HCT116 (cell line): ENCODE measurements around the gene TSPAN8. TPM values are rescaled to one million over a fixed set of nuclear protein-coding genes. Genes with fewer than 3 reads are reported as not detected.

ENCODE experiments used
- ATAC-seq: fragments of 200-7000 bp; cut with Tn5 transposase; 2 replicates; pipeline ENCODE4 v1.9.1; 2020; ENCODE audit warnings: mild to moderate bottlenecking, moderate library complexity
- BruUV-seq: library from RNA; stranded (reverse); fragments of 400-500 nt; replicated peaks from 2 replicates; lab custom pipeline; 2021; lab: Mats Ljungman, UMichigan
- CTCF ChIA-PET: fragments of 300-600 bp; sonication (Branson Sonifier 250); formaldehyde crosslinking; loops from one replicate; lab custom pipeline; 2021; ENCODE audit warnings: antibody characterized with exemption; lab: Charles Lee
- POLR2A ChIA-PET: fragments of 300-600, 350-600 bp; sonication (Branson Sonifier 250); formaldehyde crosslinking; loops from one replicate; lab custom pipeline; 2021; ENCODE audit warnings: antibody characterized with exemption; lab: Charles Lee
- RAD21 ChIA-PET, 2 experiments: fragments of 300-600 bp; sonication (Branson Sonifier 250); formaldehyde crosslinking; loops; one replicate each; lab custom pipeline; 2023; ENCODE audit warnings: low total read pairs in 2 of 2; ENCODE audit not compliant: uncharacterized antibody in 2 of 2, unreplicated experiment in 2 of 2, low non-redundant PET in 1 of 2; lab: Charles Lee
- DNase-seq: peaks from one replicate; pipeline ENCODE4 v3.0.0-alpha.2; 2010; ENCODE audit warnings: low read depth, low spot score
- H2AFZ ChIP-seq: fragments of 200-600 bp; shearing (Covaris generic), sonication (generic); 2 replicates; pipeline ENCODE4 v1.6.1; 2017; ENCODE audit warnings: low read depth, mixed run types, mixed read lengths, antibody characterized with exemption, low read length; ENCODE audit not compliant: poor library complexity, severe bottlenecking
- H3K27ac ChIP-seq: 2 replicates; pipeline ENCODE4 v1.5.1; 2012; ENCODE audit warnings: low read depth, low read length
- H3K27me3 ChIP-seq: fragments of 200-600 bp; sonication (generic); 2 replicates; pipeline ENCODE4 v1.6.1; 2016; ENCODE audit warnings: mixed run types, low read length, mixed read lengths; ENCODE audit not compliant: insufficient read depth
- H3K36me3 ChIP-seq, 2 experiments: fragments of 200-500 bp in 1 of 2; fragments of 200-600 bp in 1 of 2; sonication (Bioruptor generic) in 1 of 2; sonication (generic) in 1 of 2; 2 replicates each; pipeline versions ENCODE4 v1.5.1 to v1.6.1; 2014 to 2016; ENCODE audit warnings: low read length in 2 of 2, inconsistent platforms in 1 of 2, mixed read lengths in 1 of 2, mixed run types in 1 of 2; ENCODE audit not compliant: insufficient read depth in 2 of 2, control insufficient read depth in 1 of 2
- H3K4me1 ChIP-seq, 2 experiments: fragments of 200-600 bp in 1 of 2; sonication (generic) in 1 of 2; 2 replicates each; pipeline versions ENCODE4 v1.5.1 to v1.6.1; 2012 to 2017; ENCODE audit warnings: low read length in 2 of 2, inconsistent platforms in 1 of 2, mild to moderate bottlenecking in 1 of 2, mixed read lengths in 1 of 2, mixed run types in 1 of 2, moderate library complexity in 1 of 2; ENCODE audit not compliant: insufficient read depth in 2 of 2, control insufficient read depth in 1 of 2
- H3K4me2 ChIP-seq: fragments of 200-600 bp; sonication (generic); 2 replicates; pipeline ENCODE4 v1.6.1; 2017; ENCODE audit warnings: mixed run types, low read length, mixed read lengths
- H3K4me3 ChIP-seq, 2 experiments: fragments of 200-600 bp in 1 of 2; sonication (generic) in 1 of 2; replicated peaks in 1 of 2; 2 replicates each; pipeline ENCODE4 v1.5.1; 2011 to 2016; ENCODE audit warnings: low read length in 2 of 2, control low read depth in 1 of 2, low read depth in 1 of 2, mild to moderate bottlenecking in 1 of 2, mixed read lengths in 1 of 2, mixed run types in 1 of 2
- H3K79me2 ChIP-seq: fragments of 200-600 bp; sonication (generic); 2 replicates; pipeline ENCODE4 v1.6.1; 2017; ENCODE audit warnings: mild to moderate bottlenecking, mixed run types, low read length, moderate library complexity, mixed read lengths; ENCODE audit not compliant: insufficient read depth
- H3K9ac ChIP-seq: fragments of 200-600 bp; sonication (generic); 2 replicates; pipeline ENCODE4 v1.6.1; 2016; ENCODE audit warnings: low read length, mixed read lengths
- H3K9me2 ChIP-seq: fragments of 200-600 bp; sonication (generic), shearing (Covaris generic); 2 replicates; pipeline ENCODE4 v1.6.1; 2017; ENCODE audit warnings: mixed run types, mild to moderate bottlenecking, moderate library complexity; ENCODE audit not compliant: insufficient read depth
- H3K9me3 ChIP-seq, 2 experiments: fragments of 200-500 bp in 1 of 2; fragments of 200-600 bp in 1 of 2; sonication (Bioruptor generic) in 1 of 2; sonication (generic) in 1 of 2; 2 replicates each; pipeline ENCODE4 v1.6.1; 2014 to 2017; ENCODE audit warnings: low read length in 2 of 2, mixed read lengths in 2 of 2, inconsistent platforms in 1 of 2, low read depth in 1 of 2, mild to moderate bottlenecking in 1 of 2, mixed run types in 1 of 2, moderate library complexity in 1 of 2; ENCODE audit not compliant: control insufficient read depth in 1 of 2, insufficient read depth in 1 of 2
- H4K20me1 ChIP-seq: fragments of 200-600 bp; sonication (generic), shearing (Covaris generic); 2 replicates; pipeline ENCODE4 v1.6.1; 2017; ENCODE audit warnings: mixed run types, mild to moderate bottlenecking, moderate library complexity; ENCODE audit not compliant: insufficient read depth
- ATF3 ChIP-seq: IDR thresholded peaks from 2 replicates; pipeline ENCODE4 v1.6.1; 2012
- CEBPB ChIP-seq: IDR thresholded peaks from 2 replicates; pipeline ENCODE4 v1.6.1; 2012; ENCODE audit warnings: low read depth
- CTCF ChIP-seq, 3 experiments: fragments of 200-600 bp in 1 of 3; sonication (generic) in 1 of 3; IDR thresholded peaks in 2 of 3; conservative IDR thresholded peaks in 1 of 3; 2 replicates each; pipeline ENCODE4 v1.5.1; 2012 to 2017; ENCODE audit warnings: low read depth in 2 of 3, low read length in 2 of 3, antibody characterized with exemption in 1 of 3, borderline replicate concordance in 1 of 3, control low read depth in 1 of 3, mild to moderate bottlenecking in 1 of 3, mixed read lengths in 1 of 3, mixed run types in 1 of 3, moderate library complexity in 1 of 3; ENCODE audit not compliant: insufficient read depth in 1 of 3
- EGR1 ChIP-seq: IDR thresholded peaks from 2 replicates; pipeline ENCODE4 v1.6.1; 2012; ENCODE audit warnings: low read depth
- ELF1 ChIP-seq: IDR thresholded peaks from 2 replicates; pipeline ENCODE4 v1.6.1; 2012; ENCODE audit warnings: low read depth, borderline replicate concordance
- POLR2A ChIP-seq: IDR thresholded peaks from 2 replicates; pipeline ENCODE4 v1.7.0; 2011; ENCODE audit warnings: borderline replicate concordance; ENCODE audit not compliant: insufficient read depth, insufficient read length; ENCODE audit errors: extremely low read depth
- SP1 ChIP-seq: IDR thresholded peaks from 2 replicates; pipeline ENCODE4 v1.6.1; 2012; ENCODE audit warnings: low read depth
- SRF ChIP-seq: IDR thresholded peaks from 2 replicates; pipeline ENCODE4 v1.6.1; 2012; ENCODE audit warnings: low read depth
- YY1 ChIP-seq: IDR thresholded peaks from 2 replicates; pipeline ENCODE4 v1.6.1; 2011; ENCODE audit warnings: low read length, low read depth, moderate library complexity, mild to moderate bottlenecking; ENCODE audit not compliant: insufficient replicate concordance; ENCODE audit errors: extremely low read depth
- ZBTB33 ChIP-seq: IDR thresholded peaks from 2 replicates; pipeline ENCODE4 v1.6.1; 2011; ENCODE audit warnings: mild to moderate bottlenecking, low read length, moderate library complexity; ENCODE audit not compliant: insufficient replicate concordance; ENCODE audit errors: extremely low read depth
- ZFX ChIP-seq: fragments of 450-650 bp; IDR thresholded peaks from 2 replicates; pipeline ENCODE4 v1.6.1; 2017
- ZNF274 ChIP-seq: fragments of 200-500 bp; sonication (Bioruptor generic); IDR thresholded peaks from 2 replicates; pipeline ENCODE4 v1.6.1; 2014; ENCODE audit warnings: mild to moderate bottlenecking, low read depth, low read length, inconsistent platforms
- intact Hi-C: fragments of 100-400 bp; cut with micrococcal nuclease; formaldehyde crosslinking; loops from 2 replicates; pipeline ENCODE4 v1.10.0; 2022
- total RNA-seq: library from RNA; stranded (reverse); gene quantifications from one replicate; pipeline ENCODE4 v1.2.1, GENCODE V29; 2021; ENCODE audit not compliant: unreplicated experiment

The TSPAN8 gene
- total RNA-seq, 1 experiment from 2014 or later = 0.76 TPM

GRCh38 chr12:71085575-71085974 is 72.2 kb downstream of the TSPAN8 start:
- CTCF ChIA-PET = no interaction called here

More at GRCh38 chr12:71085575-71085974, 72.2 kb downstream of the TSPAN8 start:
- Histone ChIP-seq H3K4me1 (peaks cover 0 to 2% of the 10 kb centered on the region in 2 experiments; a peak in 1 of 4 replicates), H3K9me3 (no peaks in the 10 kb centered on the region), H3K9ac (no peak overlapping the region), H3K79me2 (no peaks in the 10 kb centered on the region), H3K27me3 (no peaks in the 10 kb centered on the region), H3K36me3 (no peaks in the 10 kb centered on the region), H3K4me2 (no peak overlapping the region), H3K9me2 (no peaks in the 10 kb centered on the region), H3K27ac (no peak overlapping the region), H4K20me1 (no peaks in the 10 kb centered on the region), H3K4me3 (no peak overlapping the region), H2AFZ (no peak overlapping the region)
- DNase-seq (no peak), ATAC-seq (no peak)
- no TSS peak for BruUV-seq
- intact Hi-C loops = no loop called here
- ChIA-PET RAD21 (no interaction called here), POLR2A (no interaction called here)
- TF ChIP-seq SP1 = no peak
- no peak for TF ChIP-seq SRF
- TF ChIP-seq ZFX = no peak
- TF ChIP-seq ZNF274 = no peak
- TF ChIP-seq ATF3 = no peak
- no peak for TF ChIP-seq EGR1
- no peak for TF ChIP-seq POLR2A
- no peak for TF ChIP-seq ELF1
- no peak for TF ChIP-seq CTCF (IDR thresholded peaks at IDR 0.05 in 2 of 3, conservative IDR thresholded peaks at IDR 0.05 in 1 of 3; ENCODE audit: borderline replicate concordance in 1 of 3, insufficient read depth in 1 of 3, low read depth in 2 of 3, low read length in 2 of 3)
- TF ChIP-seq ZBTB33 = no peak
- no peak for TF ChIP-seq CEBPB
- no peak for TF ChIP-seq YY1
